Cardiac fibroblast (primary cell): ENCODE measurements around the gene TMCC3.
"Not testable (repeated sequence)": the region's sequence is repeated elsewhere in the genome, so short reads cannot be mapped to it uniquely, and the experiment has no call there.

Source experiments
- DNase-seq, 2 donors: peaks; one replicate each; pipeline versions ENCODE4 v3.0.0 to v3.0.0-alpha.2; 2010; ENCODE audit warnings: low read depth in 2 of 2
- H3K4me3 ChIP-seq, 2 donors: replicated peaks in 1 of 2; 1 replicate in 1 of 2; 2 replicates in 1 of 2; pipeline ENCODE4 v1.5.1; 2011; ENCODE audit warnings: low read depth in 2 of 2, low read length in 2 of 2, mild to moderate bottlenecking in 2 of 2, moderate library complexity in 1 of 2
- CTCF ChIP-seq: IDR thresholded peaks from one replicate; pipeline ENCODE4 v1.5.1; 2011; ENCODE audit warnings: low read depth, mild to moderate bottlenecking, low read length, inconsistent platforms

Gene TMCC3

GRCh38 chr12:94604366-94604698, 46.0 kb downstream of the TMCC3 start:
- DNase-seq = no peak
- H3K4me3 ChIP-seq = no peak overlapping the region
- TF ChIP-seq CTCF = no peak

GRCh38 chr12:94603434-94604365, 46.7 kb downstream of the TMCC3 start:
- peak; percentile 20 to 22 for DNase-seq
- peak; percentile 81 for TF ChIP-seq CTCF
- H3K4me3 ChIP-seq = no peak overlapping the region

- no peak overlapping the region for H3K4me3 ChIP-seq
- DNase-seq = no peak
- TF ChIP-seq CTCF = no peak
These were observed 48.3 kb downstream of the TMCC3 start for GRCh38 chr12:94602024-94602423.

- H3K4me3 ChIP-seq, DNase-seq: not testable (repeated sequence)
These were observed 49.0 kb downstream of the TMCC3 start for GRCh38 chr12:94601307-94601706.

- no peak for DNase-seq
- no peak overlapping the region for H3K4me3 ChIP-seq
- no peak for TF ChIP-seq CTCF
These were observed 51.2 kb downstream of the TMCC3 start for GRCh38 chr12:94599189-94599588.

- TF ChIP-seq CTCF = no peak
- DNase-seq = no peak
- H3K4me3 ChIP-seq = no peak overlapping the region
These were observed 53.1 kb downstream of the TMCC3 start for GRCh38 chr12:94597268-94597667.

GRCh38 chr12:94596596-94596995, 53.8 kb downstream of the TMCC3 start:
- no peak for TF ChIP-seq CTCF
- no peak overlapping the region for H3K4me3 ChIP-seq
- DNase-seq = no peak
